NCI-H2171 treated with DMSO at 0.1 percent for 48 hours (cell line): ENCODE data around the gene INPP5A.
"Not testable (repeated sequence)": the region's sequence is repeated elsewhere in the genome, so short reads cannot be mapped to it uniquely, and the experiment has no call there.

ENCODE experiments used
- DNase-seq: peaks from one replicate; lab custom pipeline; 2025; lab: John Stamatoyannopoulos, UW

Gene INPP5A

DNA sequence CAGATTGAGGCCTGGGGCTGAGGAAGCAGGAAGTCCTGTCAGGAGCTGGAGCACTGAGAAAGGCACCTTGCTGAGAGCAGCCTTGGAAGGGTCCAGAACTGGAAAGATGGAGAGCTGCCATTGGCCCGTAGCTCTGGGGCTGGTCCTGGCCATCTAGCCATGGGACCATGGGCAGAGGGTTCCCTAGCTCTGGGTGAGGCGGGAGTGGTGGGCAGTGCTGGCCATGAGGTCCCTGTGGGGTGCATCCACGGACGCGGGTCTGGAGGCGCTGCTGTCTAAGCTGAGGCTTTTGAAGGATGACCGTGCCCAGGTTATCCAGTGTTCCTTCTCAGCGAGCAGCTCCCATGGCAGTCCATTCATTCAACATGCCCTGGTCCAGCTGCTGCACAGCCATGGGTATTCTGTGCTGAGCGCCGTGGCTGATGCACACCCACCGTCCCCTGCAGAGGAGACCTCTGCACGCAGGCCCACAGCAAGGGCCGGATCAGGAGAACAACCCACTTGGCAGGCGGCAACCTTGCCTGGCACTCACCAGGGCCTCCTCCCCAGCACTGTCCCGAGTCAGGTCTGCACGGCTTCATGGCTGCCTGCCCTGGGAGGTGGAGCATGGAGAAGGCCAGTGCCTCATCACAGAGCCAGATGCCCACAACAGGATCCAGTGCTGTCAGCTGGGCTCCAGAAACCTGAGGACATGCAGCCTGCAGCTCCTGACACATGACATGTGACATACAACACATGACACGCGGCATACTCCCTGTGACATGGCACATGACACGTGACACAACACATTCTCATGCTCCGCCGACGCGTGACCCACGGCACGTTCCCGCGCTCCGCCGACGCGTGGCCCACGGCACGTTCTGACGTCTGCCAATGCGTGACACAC, 121.9 kb downstream of the INPP5A start:
- DNase-seq = no peak

- no peak for DNase-seq
Observed at GRCh38 chr10:132660385-132660784, 122.8 kb downstream of the INPP5A start.

- DNase-seq = no peak
Observed at GRCh38 chr10:132662186-132662920, 124.8 kb downstream of the INPP5A start.

DNA sequence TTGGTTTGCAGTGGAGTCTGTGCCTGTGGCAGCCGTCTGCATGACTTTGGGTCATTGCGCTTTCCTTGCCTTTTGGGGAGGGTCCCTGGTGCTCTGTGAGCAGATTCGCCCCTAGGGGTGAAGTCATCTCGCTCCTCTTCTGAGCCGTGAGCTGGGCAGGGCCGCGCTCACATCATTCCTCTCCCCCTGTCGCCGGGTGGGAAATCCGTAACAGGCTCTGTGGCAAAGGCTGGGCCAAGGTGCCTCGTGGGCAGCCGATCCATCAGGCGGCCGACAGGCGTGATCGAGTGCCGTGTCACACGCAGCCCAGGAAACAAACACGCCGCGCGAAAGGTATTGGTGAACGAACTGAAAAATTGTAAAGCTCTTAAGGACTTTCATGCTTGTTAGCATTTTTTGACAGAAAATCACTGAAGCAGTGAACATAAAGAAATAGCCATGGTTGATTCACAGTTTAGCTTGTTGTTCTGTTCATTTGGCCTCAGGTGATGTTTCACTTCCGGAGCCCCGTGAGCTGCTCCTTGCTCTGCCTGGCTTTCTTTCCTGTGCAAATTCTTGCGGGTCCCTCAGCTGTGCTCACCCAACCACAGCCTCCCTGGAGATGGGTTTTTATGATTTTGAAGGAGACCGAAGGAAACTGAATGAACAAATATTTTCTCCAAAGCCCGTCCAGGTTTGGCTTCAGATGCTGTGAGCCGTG, 126.2 kb downstream of the INPP5A start:
- DNase-seq = no peak

GRCh38 chr10:132664407-132664806, 126.8 kb downstream of the INPP5A start:
- no peak for DNase-seq

GRCh38 chr10:132664883-132665282, 127.3 kb downstream of the INPP5A start:
- DNase-seq = no peak

GRCh38 chr10:132665946-132666704, 128.5 kb downstream of the INPP5A start:
- DNase-seq = no peak

DNA sequence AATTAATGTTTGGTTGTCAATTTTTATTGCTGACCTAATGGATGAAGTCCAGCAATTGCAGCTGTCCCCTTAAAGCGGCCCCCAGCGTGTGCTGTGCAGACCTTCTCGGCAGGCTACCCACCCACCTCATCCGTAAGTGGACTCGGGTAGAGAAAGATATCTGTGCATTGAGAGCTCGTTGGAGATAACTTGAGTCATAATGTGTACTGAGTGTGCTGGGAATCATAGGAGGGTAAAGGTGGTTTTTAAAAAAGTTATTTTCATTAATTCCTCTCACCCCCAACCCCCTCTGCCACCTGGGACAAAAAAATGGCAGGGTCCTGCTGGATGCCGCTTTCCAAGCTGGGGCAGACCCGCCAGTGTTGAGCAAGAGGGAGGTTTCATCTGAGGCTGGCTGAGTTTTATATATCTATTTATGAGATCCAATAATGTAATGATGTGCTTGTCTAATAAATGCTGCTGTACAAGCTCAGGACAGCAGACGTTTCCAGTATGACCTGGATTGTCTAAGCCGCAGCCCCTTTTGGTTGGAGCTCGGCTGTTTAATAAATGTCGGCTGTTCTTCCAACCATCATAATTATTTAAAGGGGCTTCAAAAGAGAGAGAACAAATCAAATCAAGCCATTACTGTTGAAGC, 129.2 kb downstream of the INPP5A start:
- no peak for DNase-seq

GRCh38 chr10:132667342-132668047, 129.9 kb downstream of the INPP5A start:
- no peak for DNase-seq

DNA sequence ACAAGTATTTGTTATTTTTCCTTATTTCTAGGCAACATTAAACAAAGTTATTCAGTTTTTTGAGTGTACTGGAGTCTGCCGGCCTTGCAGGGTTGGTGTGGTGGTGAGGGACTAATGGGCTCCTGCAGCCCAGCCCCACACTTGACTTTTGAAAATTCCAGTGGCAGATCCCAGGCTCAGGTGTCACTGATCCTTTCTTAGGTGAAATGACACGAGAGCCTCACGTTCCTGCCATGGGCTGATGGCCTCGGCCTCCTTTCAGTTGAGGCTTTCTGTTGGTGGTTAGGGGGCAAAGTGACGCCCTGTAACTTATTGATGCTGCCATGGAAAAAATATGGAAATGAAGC, 130.4 kb downstream of the INPP5A start:
- no peak for DNase-seq

GRCh38 chr10:132669208-132669861, 131.7 kb downstream of the INPP5A start:
- DNase-seq = peak; percentile 17

DNA sequence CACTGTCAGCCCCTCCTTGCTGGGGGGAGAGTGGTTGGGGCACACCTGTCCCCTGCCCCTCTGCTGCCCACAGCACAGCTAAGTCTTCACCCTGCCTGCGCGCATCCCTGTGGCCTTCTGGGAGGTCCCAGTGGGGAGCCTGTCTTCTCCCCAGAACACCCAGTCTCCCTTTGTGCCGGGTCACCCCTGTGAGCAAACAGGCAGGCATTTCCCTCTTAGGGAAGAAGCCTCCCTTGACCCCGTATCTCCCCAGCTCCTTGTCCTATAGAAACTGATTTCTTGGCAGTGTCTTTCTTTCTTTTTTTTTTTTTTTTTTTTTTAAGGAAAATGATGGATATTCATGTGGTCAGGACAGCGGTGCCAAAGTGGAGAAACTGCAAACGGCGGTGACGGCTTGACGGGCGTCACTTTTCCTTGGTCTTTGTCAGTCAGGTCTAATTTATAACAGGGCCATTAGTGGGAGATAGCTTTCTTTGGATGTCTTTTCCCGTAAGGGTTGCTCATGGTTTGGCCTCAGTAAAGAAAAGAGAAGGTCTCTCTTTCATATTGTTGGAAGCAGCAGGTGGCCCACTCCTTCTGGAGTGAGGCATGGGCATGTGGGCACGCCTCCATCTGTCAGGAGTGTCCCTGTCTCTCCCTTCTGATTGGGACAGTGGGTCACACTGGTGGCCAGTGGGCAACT, 133.1 kb downstream of the INPP5A start:
- no peak for DNase-seq

- DNase-seq = no peak
Observed at GRCh38 chr10:132671228-132672154, 133.9 kb downstream of the INPP5A start.

DNA sequence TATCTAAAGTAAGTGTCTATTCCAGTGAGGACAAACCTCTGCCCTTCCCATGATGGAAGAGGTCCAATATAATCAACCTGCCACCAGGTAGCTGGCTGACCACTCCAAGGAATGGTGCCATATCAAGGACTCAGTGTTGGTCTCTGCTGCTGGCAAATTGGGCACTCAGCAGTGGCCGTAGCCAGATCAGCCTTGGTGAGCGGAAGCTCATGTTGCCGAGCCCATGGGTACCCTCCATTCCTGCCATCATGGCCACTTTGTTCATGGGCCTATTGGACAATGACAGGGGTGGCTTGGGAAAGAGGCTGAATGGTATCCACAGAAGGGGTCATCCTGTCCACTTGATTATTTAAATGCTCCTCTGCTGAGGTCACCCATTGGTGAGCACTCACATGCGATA, 136.2 kb downstream of the INPP5A start:
- DNase-seq = not testable (repeated sequence)

- no peak for DNase-seq
Observed at GRCh38 chr10:132674311-132674710, 136.7 kb downstream of the INPP5A start.

- DNase-seq = no peak
Observed at GRCh38 chr10:132675031-132675740, 137.6 kb downstream of the INPP5A start.

DNA sequence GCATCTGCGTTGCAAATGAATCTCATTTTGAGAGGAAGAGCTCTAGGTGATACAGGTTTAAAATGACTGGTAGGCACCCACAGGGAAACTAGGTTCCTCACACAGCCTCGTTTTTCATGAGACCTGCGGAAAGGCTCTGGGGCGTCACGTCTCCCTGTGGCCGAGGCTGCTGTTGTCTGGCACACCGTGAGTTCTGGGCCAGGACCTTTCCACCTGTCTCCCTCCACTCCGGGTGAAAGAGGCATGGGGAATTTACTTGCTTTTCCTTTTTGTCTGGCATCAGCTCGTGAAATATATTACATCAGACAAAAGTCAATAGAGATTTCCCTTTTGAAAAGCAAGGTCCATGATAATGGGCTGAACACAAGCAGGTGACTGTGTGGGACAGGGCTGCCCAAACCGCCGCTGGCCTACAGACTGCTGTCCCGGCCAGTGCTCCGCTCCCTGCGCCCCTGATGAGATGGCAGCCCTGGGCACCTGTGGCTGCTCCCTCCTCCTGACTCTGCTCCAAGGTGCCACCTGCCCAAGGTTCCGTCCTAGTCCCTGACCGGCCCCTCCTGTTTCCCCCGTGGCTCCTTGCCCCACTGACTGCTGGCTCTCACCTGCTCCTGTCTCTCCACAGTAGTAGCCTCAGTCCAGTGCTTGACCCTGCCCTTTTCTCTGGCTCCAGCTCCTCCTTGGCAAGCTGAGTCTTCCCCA, 138.8 kb downstream of the INPP5A start:
- no peak for DNase-seq
